ENCODE measurements around the gene OGFR. TPM values are rescaled to one million over a fixed set of nuclear protein-coding genes. Genes with fewer than 3 reads are reported as not detected.

OGFR gene
- total and polyA plus RNA-seq, 9 donors, result 28.6 to 52.9 (median 43.0) TPM

- Histone ChIP-seq H3K27me3 (no peaks in the 10 kb centered on the region), H3K36me3 (no peaks in the 10 kb centered on the region), H3K4me1 (ENCODE audit: insufficient read depth) (peaks cover 10% of the 10 kb centered on the region), H3K4me3 (peak overlapping the region; percentile 79), H3K27ac (peak overlapping the region; percentile 73 to 85), H3K9me3 (no peaks in the 10 kb centered on the region)
- peak in 2 of 5 donors; percentile 55 to 64 for DNase-seq
- peak in 2 of 3 donors; percentile 13 to 17 for TF ChIP-seq CTCF (IDR thresholded peaks at IDR 0.05)
- no peak for TF ChIP-seq POLR2A (IDR thresholded peaks at IDR 0.05)
- intact Hi-C loops (cut with DNase I), result loop anchor here in 1 of 4 donors (5.0 kb wide), 1 partner anchor 397 kb away; the partner anchor contains the start of gene CABLES2
- 21 to 28% (median 22%) methylated on average over 19 to 25 of the region's 25 CpGs for WGBS, 3 donors
Observed at GRCh38 chr20:62804021-62804626, 511 bp upstream of the OGFR start.

- peak overlapping the region; percentile 73 to 85 for H3K27ac ChIP-seq
- no peaks in the 10 kb centered on the region for H3K9me3 ChIP-seq
- 0% methylated on average over 24 to 58 of the region's 58 CpGs for WGBS, 3 donors
- peak overlapping the region; percentile 79 for H3K4me3 ChIP-seq
- H3K4me1 ChIP-seq (ENCODE audit: insufficient read depth), result peaks cover 10% of the 10 kb centered on the region
- peak in 1 of 5 donors; percentile 62 for DNase-seq
- intact Hi-C loops (cut with DNase I), result loop anchor here in 2 of 4 donors (5.0 kb wide), 1 partner anchor 138 kb away; no protein-coding TSS in a partner anchor
- TF ChIP-seq CTCF (IDR thresholded peaks at IDR 0.05) (no peak), EP300 (IDR thresholded peaks at IDR 0.05) (no peak), POLR2A (IDR thresholded peaks at IDR 0.05) (no peak)
- no peaks in the 10 kb centered on the region for H3K27me3 ChIP-seq
- no peaks in the 10 kb centered on the region for H3K36me3 ChIP-seq
Observed at GRCh38 chr20:62805155-62805710, 598 bp downstream of the OGFR start.

GRCh38 chr20:62805711-62806382, 1.2 kb downstream of the OGFR start:
- H3K27me3 ChIP-seq, result no peaks in the 10 kb centered on the region
- no peaks in the 10 kb centered on the region for H3K36me3 ChIP-seq

More at GRCh38 chr20:62805711-62806382, 1.2 kb downstream of the OGFR start:
- H3K4me3 ChIP-seq, result peak overlapping the region; percentile 79
- 25 to 29% (median 27%) methylated on average over 17 to 25 of the region's 25 CpGs for WGBS, 3 donors
- peak; percentile 46 to 68 (median 63) for DNase-seq
- H3K9me3 ChIP-seq, result no peaks in the 10 kb centered on the region
- no peak overlapping the region for H3K27ac ChIP-seq
- TF ChIP-seq POLR2A (IDR thresholded peaks at IDR 0.05) (no peak), EP300 (IDR thresholded peaks at IDR 0.05) (no peak), CTCF (IDR thresholded peaks at IDR 0.05) (no peak)
- H3K4me1 ChIP-seq (ENCODE audit: insufficient read depth), result peaks cover 10% of the 10 kb centered on the region
- intact Hi-C loops (cut with DNase I), result loop anchor here in 2 of 4 donors (5.0 kb wide), 1 partner anchor 139 kb away; no protein-coding TSS in a partner anchor
